GM12892 (cell line): ENCODE data around the gene ARHGAP21.
"Not testable (repeated sequence)": the region's sequence is repeated elsewhere in the genome, so short reads cannot be mapped to it uniquely, and the experiment has no call there.

Source experiments
- DNase-seq: peaks from one replicate; pipeline ENCODE4 v3.0.0; 2011; ENCODE audit not compliant: insufficient read length
- FAIRE-seq: peaks from 2 replicates; lab custom pipeline; 2011; peaks lifted over from hg19 to GRCh38; lab: Jason Lieb, UNC
- POLR2A ChIP-seq: IDR thresholded peaks from 2 replicates; pipeline ENCODE4 v1.6.1; 2011; ENCODE audit warnings: low read depth, low read length, control low read depth
- POLR2AphosphoS5 ChIP-seq: IDR thresholded peaks from 2 replicates; pipeline ENCODE4 v1.6.1; 2011; ENCODE audit warnings: low read depth, low read length, control low read depth
- TAF1 ChIP-seq: IDR thresholded peaks from 2 replicates; pipeline ENCODE4 v1.6.1; 2011; ENCODE audit warnings: low read depth, mild to moderate bottlenecking, control low read depth, low read length, borderline replicate concordance

Gene ARHGAP21

GRCh38 chr10:24674892-24675632 lies 48.6 kb downstream of the ARHGAP21 start:
- DNase-seq (no peak), FAIRE-seq (no peak)
- TF ChIP-seq POLR2A (no peak), TAF1 (no peak), POLR2AphosphoS5 (no peak)

GRCh38 chr10:24670964-24671670 lies 52.6 kb downstream of the ARHGAP21 start:
- DNase-seq (no peak), FAIRE-seq (no peak)
- TF ChIP-seq TAF1 (no peak), POLR2A (no peak), POLR2AphosphoS5 (no peak)

- no peak for TF ChIP-seq POLR2A
- TF ChIP-seq TAF1: no peak
- TF ChIP-seq POLR2AphosphoS5: no peak
- FAIRE-seq: peak; percentile 73
- DNase-seq: no peak
Measured at GRCh38 chr10:24669285-24669852, 54.3 kb downstream of the ARHGAP21 start.

- TF ChIP-seq POLR2A: no peak
- DNase-seq (no peak), FAIRE-seq (no peak)
Measured at GRCh38 chr10:24668247-24668646, 55.4 kb downstream of the ARHGAP21 start.

- DNase-seq (no peak), FAIRE-seq (no peak)
- TF ChIP-seq TAF1 (no peak), POLR2A (no peak), POLR2AphosphoS5 (no peak)
Measured at GRCh38 chr10:24664991-24665390, 58.7 kb downstream of the ARHGAP21 start.

GRCh38 chr10:24661376-24661775 lies 62.3 kb downstream of the ARHGAP21 start:
- TF ChIP-seq POLR2AphosphoS5 (no peak), TAF1 (no peak), POLR2A (no peak)
- no peak for DNase-seq
- no peak for FAIRE-seq

GRCh38 chr10:24658319-24658718 lies 65.4 kb downstream of the ARHGAP21 start:
- FAIRE-seq, DNase-seq: not testable (repeated sequence)

- not testable (repeated sequence) for FAIRE-seq, DNase-seq
Measured at GRCh38 chr10:24656326-24656725, 67.4 kb downstream of the ARHGAP21 start.

- FAIRE-seq (peak; percentile 86), DNase-seq (no peak)
- TF ChIP-seq POLR2A: no peak
- no peak for TF ChIP-seq POLR2AphosphoS5
- no peak for TF ChIP-seq TAF1
Measured at GRCh38 chr10:24652381-24652957, 71.2 kb downstream of the ARHGAP21 start.

GRCh38 chr10:24651923-24652322 lies 71.8 kb downstream of the ARHGAP21 start:
- no peak for FAIRE-seq
- no peak for DNase-seq
- no peak for TF ChIP-seq TAF1

- TF ChIP-seq POLR2AphosphoS5 (no peak), TAF1 (no peak), POLR2A (no peak)
- FAIRE-seq: peak; percentile 71
Measured at GRCh38 chr10:24650669-24651391, 72.9 kb downstream of the ARHGAP21 start.

GRCh38 chr10:24645784-24646183 lies 77.9 kb downstream of the ARHGAP21 start:
- TF ChIP-seq TAF1: no peak
- no peak for TF ChIP-seq POLR2A
- no peak for TF ChIP-seq POLR2AphosphoS5
- no peak for FAIRE-seq
- DNase-seq: no peak

More at GRCh38 chr10:24650669-24651391, 72.9 kb downstream of the ARHGAP21 start:
- DNase-seq: no peak
